Measurements from ENCODE around the gene TSEN2. TPM values are rescaled to one million over a fixed set of nuclear protein-coding genes. Genes with fewer than 3 reads are reported as not detected.

TSEN2 gene
- total RNA-seq, 5 donors from 2014 or later (not counting 1 experiment from before 2014, with no cell fraction given), result 11.7 to 20.9 (median 18.2) TPM

- WGBS (ENCODE audit: insufficient coverage), result 100% methylated on average over 3 of the region's 4 CpGs
- DNase-seq (no peak), ATAC-seq (replicated peaks in 1 of 4) (no peak)
- no peaks in the 10 kb centered on the region for H3K27me3 ChIP-seq (replicated peaks in 1 of 2; ENCODE audit: control insufficient read depth in 2 of 2, extremely low read depth in 1 of 2, insufficient read depth in 2 of 2, low read length in 1 of 2)
- ChIA-PET POLR2A (interaction anchor here (0.6 kb wide), 2 partner anchors 35 to 51 kb away, joined by 4 to 8 read pairs; no protein-coding TSS in a partner anchor), CTCF (no interaction called here)
- no peak overlapping the region for H3K4me3 Mint-ChIP-seq
- no peak overlapping the region for H3K4me3 ChIP-seq (ENCODE audit: control insufficient read depth in 1 of 2, extremely low read depth in 1 of 2, low read length in 1 of 2)
- peaks cover 0 to 10% (median 0%) of the 10 kb centered on the region in 3 donors for H3K4me1 Mint-ChIP-seq
- H3K27me3 Mint-ChIP-seq, result no peaks in the 10 kb centered on the region
- H3K4me1 ChIP-seq (ENCODE audit: control insufficient read depth in 1 of 2, extremely low read depth in 1 of 2, insufficient read depth in 2 of 2, low read length in 2 of 2), result no peaks in the 10 kb centered on the region
- H3K9me3 Mint-ChIP-seq, result no peaks in the 10 kb centered on the region
- H3K27ac ChIP-seq (ENCODE audit: low read length), result no peak overlapping the region
- H3K36me3 ChIP-seq (ENCODE audit: control insufficient read depth in 2 of 2, extremely low read depth in 1 of 2, insufficient read depth in 1 of 2, low read length in 1 of 2), result peaks cover 34 to 85% of the 10 kb centered on the region in 2 donors
- H3K36me3 Mint-ChIP-seq, result peaks cover 65% of the 10 kb centered on the region
- no peaks in the 10 kb centered on the region for H3K9me3 ChIP-seq
- H3K27ac Mint-ChIP-seq, result peak overlapping the region in 1 of 2 donors; percentile 48
Measured at GRCh38 chr3:12582730-12583129, 98.5 kb downstream of the TSEN2 start.

Other genes starting within 250 kb of the TSEN2 start
- under 1 TPM in 3 of 5 donors, not detected in 2; 0.35 to 0.69 (median 0.63) TPM for gene PPARG, start 195.4 kb upstream of the TSEN2 start, total RNA-seq
- gene MKRN2OS, start 61.0 kb downstream of the TSEN2 start, total RNA-seq, result not detected
- gene MKRN2, start 72.6 kb downstream of the TSEN2 start, total RNA-seq, result 10 to 100 TPM; 22.2 to 31.7 (median 27.5) TPM
- gene RAF1, start 179.6 kb downstream of the TSEN2 start, total RNA-seq, result 100 to 1,000 TPM in 4 of 5 donors, 10 to 100 TPM in 1; 95.3 to 112 (median 105) TPM

Measured in T-cell (primary cell).